Testis (tissue), 2 donors: Measurements from ENCODE around the gene AFG1L.

ENCODE experiments used
- POLR2A ChIP-seq: fragments of 450-650 bp; IDR thresholded peaks from one replicate; pipeline ENCODE4 v1.6.1; 2017; ENCODE audit warnings: antibody characterized with exemption, mild to moderate bottlenecking, moderate library complexity
- TF ChIP-seq, protein P1 (sequence below), 3 experiments: fragments of 450-650 bp in 2 of 3; fragments of 200-600 bp in 1 of 3; sonication (generic) in 1 of 3; IDR thresholded peaks; one replicate each; pipeline ENCODE4 v1.5.1; 2016 to 2019; ENCODE audit warnings: antibody characterized with exemption in 3 of 3, mild to moderate bottlenecking in 2 of 3, moderate library complexity in 1 of 3

- TF ChIP-seq, protein P1, sequence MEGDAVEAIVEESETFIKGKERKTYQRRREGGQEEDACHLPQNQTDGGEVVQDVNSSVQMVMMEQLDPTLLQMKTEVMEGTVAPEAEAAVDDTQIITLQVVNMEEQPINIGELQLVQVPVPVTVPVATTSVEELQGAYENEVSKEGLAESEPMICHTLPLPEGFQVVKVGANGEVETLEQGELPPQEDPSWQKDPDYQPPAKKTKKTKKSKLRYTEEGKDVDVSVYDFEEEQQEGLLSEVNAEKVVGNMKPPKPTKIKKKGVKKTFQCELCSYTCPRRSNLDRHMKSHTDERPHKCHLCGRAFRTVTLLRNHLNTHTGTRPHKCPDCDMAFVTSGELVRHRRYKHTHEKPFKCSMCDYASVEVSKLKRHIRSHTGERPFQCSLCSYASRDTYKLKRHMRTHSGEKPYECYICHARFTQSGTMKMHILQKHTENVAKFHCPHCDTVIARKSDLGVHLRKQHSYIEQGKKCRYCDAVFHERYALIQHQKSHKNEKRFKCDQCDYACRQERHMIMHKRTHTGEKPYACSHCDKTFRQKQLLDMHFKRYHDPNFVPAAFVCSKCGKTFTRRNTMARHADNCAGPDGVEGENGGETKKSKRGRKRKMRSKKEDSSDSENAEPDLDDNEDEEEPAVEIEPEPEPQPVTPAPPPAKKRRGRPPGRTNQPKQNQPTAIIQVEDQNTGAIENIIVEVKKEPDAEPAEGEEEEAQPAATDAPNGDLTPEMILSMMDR (IDR thresholded peaks at IDR 0.05) = no peak
- no peak for TF ChIP-seq POLR2A
Measured at GRCh38 chr6:108355120-108355519, 60.3 kb downstream of the AFG1L start.
